WTC11 (cell line): Measurements from ENCODE around the gene SRGAP2B. TPM values are rescaled to one million over a fixed set of nuclear protein-coding genes. Genes with fewer than 3 reads are reported as not detected.
"Not testable (repeated sequence)": the region's sequence is repeated elsewhere in the genome, so short reads cannot be mapped to it uniquely, and the experiment has no call there.

ENCODE experiments used
- ATAC-seq: fragments of 200-7000 bp; cut with Tn5 transposase; 2 replicates; pipeline ENCODE4 v1.10.0; 2021; ENCODE audit warnings: mild to moderate bottlenecking, moderate library complexity
- CTCF ChIA-PET: fragments of 300-600 bp; sonication (Branson Sonifier 250); formaldehyde crosslinking; loops from one replicate; lab custom pipeline; 2021; ENCODE audit warnings: antibody characterized with exemption; lab: Charles Lee
- POLR2A ChIA-PET: fragments of 350-600 bp; sonication (Branson Sonifier 250); formaldehyde crosslinking; loops from one replicate; lab custom pipeline; 2021; ENCODE audit warnings: antibody characterized with exemption; lab: Charles Lee
- DNase-seq: peaks from one replicate; pipeline ENCODE4 v3.0.0; 2021; ENCODE audit warnings: low spot score
- H3K27ac Mint-ChIP-seq: 2 replicates; pipeline ENCODE4 v1.8.0; 2021; ENCODE audit warnings: mixed read lengths
- H3K27me3 Mint-ChIP-seq: 2 replicates; pipeline ENCODE4 v1.8.0; 2021; ENCODE audit warnings: low read depth, mild to moderate bottlenecking, moderate library complexity, mixed read lengths
- H3K36me3 Mint-ChIP-seq: 2 replicates; pipeline ENCODE4 v1.8.0; 2021; ENCODE audit warnings: mixed read lengths
- H3K4me1 Mint-ChIP-seq: 2 replicates; pipeline ENCODE4 v1.8.0; 2022; ENCODE audit warnings: mixed read lengths
- H3K4me3 Mint-ChIP-seq: 2 replicates; pipeline ENCODE4 v1.8.0; 2021; ENCODE audit warnings: mild to moderate bottlenecking, moderate library complexity, mixed read lengths
- H3K9me3 Mint-ChIP-seq: 2 replicates; pipeline ENCODE4 v1.8.0; 2021; ENCODE audit warnings: mixed read lengths
- total RNA-seq: library from RNA; stranded (reverse); gene quantifications from 3 replicates; pipeline ENCODE4 v1.2.3, GENCODE V29; 2021

SRGAP2B gene
- total RNA-seq, 1 experiment from 2014 or later, result 64.8 TPM

DNA sequence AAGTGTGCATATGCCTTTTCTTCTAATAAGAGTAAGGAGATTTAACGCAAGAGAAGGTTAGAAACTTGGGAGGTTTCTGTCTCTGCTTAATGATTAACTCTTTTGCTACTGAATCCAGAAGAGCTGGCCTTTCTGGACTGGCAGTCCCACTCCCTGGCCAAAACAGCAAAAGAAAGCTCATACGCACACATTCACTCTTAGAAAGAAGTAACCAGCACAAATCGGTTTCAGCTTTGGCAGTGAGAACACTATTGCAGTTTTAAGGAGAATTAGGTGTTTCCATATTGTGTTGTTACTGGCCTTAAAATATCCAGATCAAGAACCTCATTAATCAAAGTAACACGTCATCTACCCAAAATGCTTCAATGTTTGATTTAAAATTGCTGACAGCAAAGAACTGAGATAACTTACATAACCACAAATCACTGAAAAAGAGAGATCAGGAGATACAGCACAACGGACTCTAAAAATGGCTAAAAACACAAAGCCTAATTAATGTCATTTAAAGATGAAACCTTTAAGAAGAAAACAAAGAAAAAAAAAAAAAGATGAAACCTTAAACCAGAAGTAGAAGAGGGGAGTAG lies 16.2 kb downstream of the SRGAP2B start:
- CTCF ChIA-PET, ATAC-seq, POLR2A ChIA-PET, H3K4me1 Mint-ChIP-seq, DNase-seq, H3K4me3 Mint-ChIP-seq, H3K36me3 Mint-ChIP-seq, H3K27ac Mint-ChIP-seq, H3K9me3 Mint-ChIP-seq, H3K27me3 Mint-ChIP-seq: not testable (repeated sequence)

DNA sequence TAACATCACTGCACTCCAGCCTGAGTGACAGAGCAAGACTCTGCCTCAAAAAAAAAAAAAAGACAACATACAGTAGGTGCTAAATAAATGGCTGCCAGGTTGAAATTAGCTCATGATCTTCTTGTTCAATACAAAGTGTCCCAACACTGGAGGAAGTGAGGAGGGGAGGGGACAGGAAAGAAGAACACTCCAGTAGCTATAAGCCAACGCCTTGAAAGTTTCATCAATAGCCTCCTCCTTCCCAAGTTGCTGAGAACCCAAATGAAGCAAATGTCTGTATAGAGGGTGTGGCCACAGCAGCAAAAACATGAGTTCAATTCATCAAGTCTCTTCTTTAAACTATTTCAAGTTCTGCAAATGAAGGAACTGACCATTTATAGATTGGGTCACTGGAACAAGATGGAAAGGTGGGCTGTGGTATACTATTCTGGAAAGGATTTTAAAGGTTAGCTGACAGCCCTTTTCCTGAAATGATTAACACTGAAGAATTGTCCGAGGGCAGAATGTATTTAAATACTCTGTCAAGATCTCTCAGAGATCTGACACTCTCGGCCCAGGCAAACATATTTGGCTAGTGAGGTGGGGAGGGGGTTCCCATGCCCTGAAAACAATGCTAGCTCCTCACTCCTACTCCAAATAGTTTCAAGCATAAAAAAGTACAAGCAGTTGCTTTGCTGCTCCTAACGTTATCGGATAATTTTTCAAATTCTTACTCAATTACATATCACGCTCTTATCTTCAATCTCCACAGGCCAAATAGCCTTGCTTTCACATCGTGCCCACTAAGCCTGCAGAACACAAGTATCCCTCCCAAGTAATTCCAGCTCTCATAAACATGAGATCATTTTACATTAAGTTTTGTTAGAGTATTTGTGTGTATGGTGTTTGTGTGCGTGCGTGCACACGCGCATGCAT lies 17.0 kb downstream of the SRGAP2B start:
- H3K36me3 Mint-ChIP-seq, H3K4me1 Mint-ChIP-seq, ATAC-seq, POLR2A ChIA-PET, H3K9me3 Mint-ChIP-seq, H3K27ac Mint-ChIP-seq, H3K4me3 Mint-ChIP-seq, H3K27me3 Mint-ChIP-seq, DNase-seq, CTCF ChIA-PET: not testable (repeated sequence)

DNA sequence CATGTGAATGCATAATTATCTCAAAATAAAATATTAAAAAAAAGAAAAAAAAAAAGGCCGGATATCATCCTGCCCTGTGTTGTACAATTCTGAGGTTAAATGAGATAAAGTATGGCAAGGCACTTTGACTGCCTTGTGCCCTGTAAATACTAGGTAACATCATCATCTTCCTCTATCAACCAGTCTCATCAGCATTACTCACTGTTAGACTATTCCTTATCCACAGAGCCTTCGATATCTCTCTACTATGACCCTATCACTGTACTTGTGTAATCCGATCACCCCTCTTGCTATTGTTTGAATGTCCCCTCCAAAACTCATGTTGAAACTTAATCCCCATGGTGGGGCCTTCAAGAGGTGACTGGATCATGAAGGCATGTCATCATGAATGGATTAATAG lies 18.3 kb downstream of the SRGAP2B start:
- DNase-seq, ATAC-seq, H3K27ac Mint-ChIP-seq, H3K27me3 Mint-ChIP-seq, POLR2A ChIA-PET, H3K9me3 Mint-ChIP-seq, H3K4me3 Mint-ChIP-seq, CTCF ChIA-PET, H3K36me3 Mint-ChIP-seq, H3K4me1 Mint-ChIP-seq: not testable (repeated sequence)

DNA sequence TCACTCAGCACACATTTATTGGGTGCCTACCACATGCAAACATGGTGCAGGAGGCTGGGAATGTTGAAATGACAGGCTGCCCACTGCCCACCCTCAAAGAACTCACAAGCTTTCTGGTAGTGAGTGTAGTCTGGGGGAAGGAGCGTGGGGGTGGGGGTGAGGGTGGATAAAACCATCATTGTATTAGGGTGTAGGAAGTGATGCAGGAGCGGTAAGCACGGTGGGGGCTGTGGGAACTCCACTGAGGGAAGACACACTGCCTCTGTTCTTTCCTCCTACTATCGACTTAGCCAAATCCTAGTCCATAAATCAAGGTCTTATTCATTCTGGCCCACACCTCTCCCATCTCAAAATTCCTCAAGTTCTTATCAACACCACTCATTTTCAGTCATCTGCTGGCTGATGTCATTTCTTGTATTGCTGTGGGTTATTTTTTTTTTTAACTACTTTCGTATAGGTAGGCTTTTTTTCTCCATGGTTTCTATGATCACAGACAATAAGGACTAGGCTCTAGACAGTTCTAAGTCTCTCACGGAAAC lies 21.0 kb downstream of the SRGAP2B start:
- H3K4me3 Mint-ChIP-seq, POLR2A ChIA-PET, H3K9me3 Mint-ChIP-seq, H3K4me1 Mint-ChIP-seq, DNase-seq, H3K27me3 Mint-ChIP-seq, H3K36me3 Mint-ChIP-seq, H3K27ac Mint-ChIP-seq, CTCF ChIA-PET, ATAC-seq: not testable (repeated sequence)

DNA sequence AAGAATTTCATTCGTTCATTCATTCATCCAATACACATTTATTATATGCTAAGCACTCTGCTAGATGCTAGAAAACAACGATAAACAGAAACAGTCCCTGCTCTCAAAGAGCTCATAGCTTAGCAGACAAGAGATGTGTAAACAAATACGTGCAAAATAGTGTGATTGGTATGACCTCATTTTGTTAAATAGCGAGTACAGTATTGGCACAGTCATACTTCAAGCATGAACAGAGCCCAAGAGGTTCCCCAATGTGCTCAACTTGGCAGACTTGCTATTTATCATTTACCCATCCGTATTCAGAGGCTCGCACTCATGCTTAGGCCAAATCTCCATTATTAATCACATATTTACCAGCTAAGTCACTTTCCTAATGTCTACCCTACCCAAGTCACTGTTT lies 23.6 kb downstream of the SRGAP2B start:
- DNase-seq, H3K36me3 Mint-ChIP-seq, H3K9me3 Mint-ChIP-seq, H3K4me3 Mint-ChIP-seq, H3K27ac Mint-ChIP-seq, H3K27me3 Mint-ChIP-seq, POLR2A ChIA-PET, CTCF ChIA-PET, ATAC-seq, H3K4me1 Mint-ChIP-seq: not testable (repeated sequence)

DNA sequence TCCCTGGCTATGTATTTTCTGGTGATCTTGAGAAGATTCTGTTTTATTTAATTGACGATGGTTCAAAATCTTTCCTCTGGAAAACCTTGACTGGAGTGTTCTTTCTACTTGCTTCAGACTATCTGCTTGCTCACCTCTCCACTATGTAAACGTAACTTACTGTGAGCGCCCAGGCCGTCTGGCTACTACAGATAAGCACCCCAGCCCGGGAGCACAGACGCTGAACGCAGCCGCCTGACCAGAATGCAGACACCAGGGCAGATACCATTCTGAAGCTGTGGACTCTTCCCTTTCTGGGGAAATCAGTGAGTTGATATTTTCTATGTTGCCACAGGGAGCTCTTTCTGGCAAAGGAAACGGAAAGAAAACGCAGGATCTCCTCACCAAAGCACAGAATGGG lies 28.6 kb downstream of the SRGAP2B start:
- H3K4me3 Mint-ChIP-seq, ATAC-seq, CTCF ChIA-PET, H3K4me1 Mint-ChIP-seq, H3K27me3 Mint-ChIP-seq, H3K27ac Mint-ChIP-seq, H3K9me3 Mint-ChIP-seq, H3K36me3 Mint-ChIP-seq, POLR2A ChIA-PET, DNase-seq: not testable (repeated sequence)

DNA sequence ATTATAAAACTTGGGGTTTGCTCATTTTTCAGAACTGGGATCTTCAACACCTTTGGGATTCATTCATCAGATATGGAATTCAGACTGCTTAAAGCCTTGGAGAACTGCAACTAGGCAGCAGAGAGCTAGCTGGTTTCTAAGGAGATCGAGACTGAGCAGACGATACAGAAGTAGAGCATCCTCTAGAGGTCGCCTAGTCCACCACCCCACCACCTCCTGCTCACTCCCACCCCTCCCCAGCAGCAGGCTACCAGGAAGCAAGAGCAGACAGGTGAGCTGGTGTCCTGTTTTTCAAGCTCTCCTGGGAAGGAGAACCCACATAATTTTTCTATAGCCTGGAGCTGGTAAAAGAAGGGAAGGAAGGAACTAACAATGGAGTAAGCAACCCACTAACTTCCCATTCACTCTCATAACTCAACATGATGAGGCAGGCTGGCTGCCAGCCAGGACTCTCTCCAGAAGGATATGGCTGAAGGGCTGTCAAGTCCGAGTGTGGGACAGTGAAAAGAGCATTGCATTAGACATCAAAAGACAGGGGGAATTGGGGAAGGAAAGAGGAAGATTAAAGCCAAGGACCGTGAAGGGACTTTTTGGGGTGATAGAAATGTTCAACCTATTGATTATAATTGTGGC lies 29.8 kb downstream of the SRGAP2B start:
- CTCF ChIA-PET, H3K27ac Mint-ChIP-seq, DNase-seq, H3K9me3 Mint-ChIP-seq, H3K4me3 Mint-ChIP-seq, H3K27me3 Mint-ChIP-seq, H3K4me1 Mint-ChIP-seq, POLR2A ChIA-PET, H3K36me3 Mint-ChIP-seq: not testable (repeated sequence)
- peak; percentile 92 for ATAC-seq

DNA sequence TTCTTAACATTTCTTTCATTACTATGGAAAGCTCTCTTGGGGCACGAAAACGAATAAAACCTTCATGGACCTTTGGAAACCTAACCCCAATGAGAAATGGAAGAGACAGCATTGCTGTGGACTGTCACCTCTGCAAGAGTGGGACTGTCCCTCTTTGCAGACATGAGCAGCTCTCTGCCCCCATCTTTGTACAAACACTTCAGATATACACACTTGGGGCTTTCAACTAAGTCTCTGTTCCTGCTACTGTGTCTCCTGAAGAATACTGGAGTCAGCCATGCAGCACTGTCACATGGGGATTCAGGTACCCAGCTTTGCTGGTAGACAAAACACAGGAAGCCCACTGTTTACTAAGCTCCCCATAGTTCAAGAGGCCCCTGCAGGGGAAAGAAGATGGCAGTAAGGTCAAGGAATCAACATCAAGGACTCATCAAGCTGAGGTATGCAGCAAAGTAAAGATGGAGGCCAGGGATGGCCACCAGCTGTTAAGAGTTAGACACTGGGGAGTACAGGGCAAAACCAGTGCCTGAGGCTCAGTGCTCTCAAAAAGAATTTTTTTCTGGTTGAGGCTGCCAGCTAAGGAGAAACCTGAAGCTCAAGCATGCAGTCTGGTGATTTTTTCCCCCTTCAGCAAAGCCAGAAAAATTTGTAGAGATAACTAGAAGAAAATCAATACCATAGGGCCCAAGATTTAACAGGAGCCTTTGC lies 31.0 kb downstream of the SRGAP2B start:
- H3K27ac Mint-ChIP-seq, POLR2A ChIA-PET, DNase-seq, H3K27me3 Mint-ChIP-seq, H3K9me3 Mint-ChIP-seq, H3K4me3 Mint-ChIP-seq, H3K36me3 Mint-ChIP-seq, CTCF ChIA-PET, H3K4me1 Mint-ChIP-seq: not testable (repeated sequence)
- peak; percentile 46 for ATAC-seq

DNA sequence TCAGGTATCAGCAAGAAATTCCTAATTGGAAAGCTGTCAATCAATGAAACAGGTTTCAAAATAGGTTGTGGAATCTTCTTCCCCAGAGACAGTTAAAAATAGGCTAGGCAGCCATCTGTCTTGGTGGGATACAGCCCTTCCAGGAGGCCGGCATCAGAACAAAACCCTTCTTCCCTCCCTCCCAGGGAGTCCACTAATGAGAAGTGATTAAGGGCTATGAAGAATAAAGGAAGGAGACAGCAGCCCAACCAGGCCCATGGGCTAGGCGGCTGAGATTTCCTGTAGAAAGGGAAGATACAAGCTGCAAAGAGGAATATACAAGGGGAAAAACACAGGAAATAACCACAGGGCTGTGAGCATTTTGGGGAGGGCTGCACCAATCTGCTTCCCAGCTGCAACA lies 31.8 kb downstream of the SRGAP2B start:
- CTCF ChIA-PET, DNase-seq, H3K4me1 Mint-ChIP-seq, H3K4me3 Mint-ChIP-seq, H3K9me3 Mint-ChIP-seq, H3K27me3 Mint-ChIP-seq, POLR2A ChIA-PET, H3K27ac Mint-ChIP-seq, H3K36me3 Mint-ChIP-seq: not testable (repeated sequence)
- ATAC-seq, result peak; percentile 71

DNA sequence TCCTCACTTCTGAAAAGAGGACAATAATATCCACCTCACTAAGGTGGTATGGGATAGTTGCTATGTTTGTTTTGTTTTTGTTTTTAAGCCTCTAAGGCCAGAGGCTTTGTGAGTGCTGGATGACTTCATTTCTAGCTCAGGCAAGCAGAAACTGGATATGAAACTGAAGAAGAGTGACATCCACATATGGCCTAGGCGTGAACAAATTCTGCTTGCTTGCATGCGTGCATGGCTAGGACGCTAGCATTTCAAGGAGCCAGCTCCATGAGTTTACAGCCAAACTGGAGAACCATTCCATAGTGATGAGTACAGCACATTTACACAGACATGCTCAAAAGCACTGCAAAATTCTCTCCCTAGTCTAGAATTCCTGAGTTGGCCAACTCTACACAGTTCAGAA lies 36.9 kb downstream of the SRGAP2B start:
- H3K4me1 Mint-ChIP-seq, H3K36me3 Mint-ChIP-seq, H3K27me3 Mint-ChIP-seq, H3K9me3 Mint-ChIP-seq, H3K4me3 Mint-ChIP-seq, DNase-seq, CTCF ChIA-PET, ATAC-seq, H3K27ac Mint-ChIP-seq, POLR2A ChIA-PET: not testable (repeated sequence)

DNA sequence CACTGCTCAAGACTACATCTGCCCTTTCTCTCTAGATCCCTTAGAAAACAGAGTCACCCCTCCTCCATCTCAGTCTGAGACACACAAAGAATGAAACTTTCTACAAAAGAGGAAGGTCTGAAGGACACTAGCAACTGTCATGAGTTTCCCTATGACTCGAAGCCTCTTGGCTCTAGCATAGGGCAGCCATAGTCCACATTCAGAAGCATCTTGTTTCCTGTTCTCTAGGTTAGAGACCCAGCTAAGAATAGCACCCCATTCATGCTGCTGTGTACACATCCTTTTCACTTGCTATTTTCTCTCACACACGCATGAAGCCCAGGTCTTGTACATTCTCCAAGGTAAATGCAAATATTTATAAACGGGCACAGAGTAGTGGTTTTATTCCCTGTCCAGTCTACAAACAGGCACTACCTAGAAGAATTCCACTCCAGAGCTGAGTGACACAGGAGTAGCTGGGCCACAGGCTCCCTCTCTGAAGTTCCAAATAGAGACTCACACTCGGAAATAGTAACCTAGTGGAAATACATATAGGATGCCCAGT lies 39.8 kb downstream of the SRGAP2B start:
- ATAC-seq, CTCF ChIA-PET, DNase-seq, H3K27me3 Mint-ChIP-seq, H3K36me3 Mint-ChIP-seq, H3K9me3 Mint-ChIP-seq, H3K4me3 Mint-ChIP-seq, H3K4me1 Mint-ChIP-seq, H3K27ac Mint-ChIP-seq, POLR2A ChIA-PET: not testable (repeated sequence)
